ENCODE measurements around the gene MGA.

MGA gene

DNA sequence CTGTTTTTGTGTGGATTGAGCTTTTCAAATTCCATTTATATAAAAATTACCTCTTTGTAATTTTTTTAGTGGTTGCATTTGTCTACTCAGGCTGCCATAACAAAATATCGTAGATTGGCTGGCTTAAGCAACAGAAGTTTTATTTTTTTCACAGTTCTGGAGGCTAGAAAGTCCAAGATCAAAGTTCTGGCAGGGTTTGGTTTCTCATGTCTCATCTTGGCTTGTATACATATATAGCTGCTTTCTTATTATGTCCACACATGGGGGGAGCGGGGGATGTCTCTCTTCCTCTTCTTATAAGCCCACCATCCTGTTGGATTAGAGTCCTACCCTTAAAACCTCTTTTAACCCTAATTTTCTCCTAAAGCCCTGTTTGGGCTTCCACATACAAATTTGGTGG is 28.5 kb downstream of the MGA start:
- no peak overlapping the region for H3K4me3 ChIP-seq (ENCODE audit: low read depth, low read length)
- DNase-seq = no peak
- H3K36me3 ChIP-seq (replicated peaks) = no peaks in the 10 kb centered on the region
- no peak overlapping the region for H3K27ac ChIP-seq
- H3K27me3 ChIP-seq (replicated peaks) = no peaks in the 10 kb centered on the region
- in situ Hi-C loops (cut with HindIII; ENCODE audit: low pct_ligation_motif_present, low sequenced_read_pairs) = no loop called here
- TF ChIP-seq, protein P1, sequence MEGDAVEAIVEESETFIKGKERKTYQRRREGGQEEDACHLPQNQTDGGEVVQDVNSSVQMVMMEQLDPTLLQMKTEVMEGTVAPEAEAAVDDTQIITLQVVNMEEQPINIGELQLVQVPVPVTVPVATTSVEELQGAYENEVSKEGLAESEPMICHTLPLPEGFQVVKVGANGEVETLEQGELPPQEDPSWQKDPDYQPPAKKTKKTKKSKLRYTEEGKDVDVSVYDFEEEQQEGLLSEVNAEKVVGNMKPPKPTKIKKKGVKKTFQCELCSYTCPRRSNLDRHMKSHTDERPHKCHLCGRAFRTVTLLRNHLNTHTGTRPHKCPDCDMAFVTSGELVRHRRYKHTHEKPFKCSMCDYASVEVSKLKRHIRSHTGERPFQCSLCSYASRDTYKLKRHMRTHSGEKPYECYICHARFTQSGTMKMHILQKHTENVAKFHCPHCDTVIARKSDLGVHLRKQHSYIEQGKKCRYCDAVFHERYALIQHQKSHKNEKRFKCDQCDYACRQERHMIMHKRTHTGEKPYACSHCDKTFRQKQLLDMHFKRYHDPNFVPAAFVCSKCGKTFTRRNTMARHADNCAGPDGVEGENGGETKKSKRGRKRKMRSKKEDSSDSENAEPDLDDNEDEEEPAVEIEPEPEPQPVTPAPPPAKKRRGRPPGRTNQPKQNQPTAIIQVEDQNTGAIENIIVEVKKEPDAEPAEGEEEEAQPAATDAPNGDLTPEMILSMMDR (IDR thresholded peaks at IDR 0.05; ENCODE audit: low read depth, low read length, missing control alignments) = no peak

DNA sequence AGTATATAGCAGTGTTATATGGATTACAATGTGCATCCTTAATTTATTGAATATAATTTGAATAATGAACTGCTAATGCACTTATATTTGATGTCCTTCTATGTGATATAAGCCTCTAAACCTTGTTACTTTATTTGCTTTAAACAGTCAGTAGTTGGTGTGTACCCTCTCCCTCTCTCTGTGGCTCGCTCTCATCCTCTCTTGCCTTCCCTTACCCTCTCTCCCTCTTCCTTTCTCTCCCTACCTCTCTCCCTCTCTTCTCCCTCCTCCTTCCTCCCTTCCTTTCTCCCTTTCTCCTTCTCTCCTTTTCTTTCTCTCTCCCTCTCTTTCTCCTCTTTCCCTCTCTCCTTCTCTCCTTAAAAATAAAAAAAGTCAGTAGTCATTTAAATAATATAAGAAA is 28.9 kb downstream of the MGA start:
- Histone ChIP-seq H3K27ac (no peak overlapping the region), H3K36me3 (replicated peaks) (no peaks in the 10 kb centered on the region), H3K4me3 (ENCODE audit: low read depth, low read length) (no peak overlapping the region), H3K27me3 (replicated peaks) (no peaks in the 10 kb centered on the region)
- TF ChIP-seq, protein P1 (IDR thresholded peaks at IDR 0.05; ENCODE audit: low read depth, low read length, missing control alignments) = no peak
- DNase-seq = no peak
- in situ Hi-C loops (cut with HindIII; ENCODE audit: low pct_ligation_motif_present, low sequenced_read_pairs) = no loop called here

DNA sequence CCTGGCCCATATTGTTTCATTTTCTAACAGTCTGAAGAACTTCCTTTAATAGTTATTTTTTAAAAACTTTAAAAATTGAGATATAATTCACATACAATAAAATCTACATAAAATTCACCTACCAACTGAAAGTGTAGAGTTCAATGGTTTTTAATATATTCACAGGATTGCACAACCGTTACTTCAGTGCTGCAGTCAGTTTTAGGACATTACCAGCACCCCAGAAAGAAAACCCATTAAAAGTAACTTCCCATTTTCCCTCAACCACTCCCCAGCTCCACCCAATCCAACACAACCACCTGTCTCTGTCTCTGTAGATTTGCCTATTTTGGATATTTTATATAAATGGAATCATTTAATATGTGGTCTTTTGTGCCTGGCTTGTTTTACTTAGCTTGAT is 29.6 kb downstream of the MGA start:
- no peak for DNase-seq
- Histone ChIP-seq H3K27ac (no peak overlapping the region), H3K27me3 (replicated peaks) (no peaks in the 10 kb centered on the region), H3K36me3 (replicated peaks) (no peaks in the 10 kb centered on the region), H3K4me3 (ENCODE audit: low read depth, low read length) (no peak overlapping the region)
- TF ChIP-seq, protein P1 (IDR thresholded peaks at IDR 0.05; ENCODE audit: low read depth, low read length, missing control alignments) = no peak
- in situ Hi-C loops (cut with HindIII; ENCODE audit: low pct_ligation_motif_present, low sequenced_read_pairs) = no loop called here

DNA sequence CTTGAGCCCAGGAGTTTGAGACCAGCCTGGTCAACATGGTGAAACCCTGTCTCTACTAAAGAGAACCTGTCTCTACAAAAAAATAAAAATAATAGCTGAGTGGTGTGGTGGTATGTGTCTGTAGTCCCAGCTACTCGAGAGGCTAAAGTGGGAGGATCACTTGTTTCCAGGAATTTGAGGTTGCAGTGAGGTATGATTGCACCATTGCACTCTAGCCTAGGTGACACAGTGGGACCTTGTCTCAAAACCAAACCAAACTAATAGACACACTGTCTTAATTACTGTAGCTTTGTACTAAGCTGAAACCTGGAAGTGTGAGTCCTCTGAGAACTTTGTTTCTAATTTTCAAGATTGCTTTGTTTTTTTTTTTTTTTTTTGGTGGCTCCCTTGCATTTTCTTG is 30.4 kb downstream of the MGA start:
- H3K27me3 ChIP-seq (replicated peaks) = no peaks in the 10 kb centered on the region
- TF ChIP-seq, protein P1 (IDR thresholded peaks at IDR 0.05; ENCODE audit: low read depth, low read length, missing control alignments) = no peak
- no peak overlapping the region for H3K4me3 ChIP-seq (ENCODE audit: low read depth, low read length)
- in situ Hi-C loops (cut with HindIII; ENCODE audit: low pct_ligation_motif_present, low sequenced_read_pairs) = no loop called here
- no peak overlapping the region for H3K27ac ChIP-seq
- H3K36me3 ChIP-seq (replicated peaks) = no peaks in the 10 kb centered on the region
- no peak for DNase-seq

DNA sequence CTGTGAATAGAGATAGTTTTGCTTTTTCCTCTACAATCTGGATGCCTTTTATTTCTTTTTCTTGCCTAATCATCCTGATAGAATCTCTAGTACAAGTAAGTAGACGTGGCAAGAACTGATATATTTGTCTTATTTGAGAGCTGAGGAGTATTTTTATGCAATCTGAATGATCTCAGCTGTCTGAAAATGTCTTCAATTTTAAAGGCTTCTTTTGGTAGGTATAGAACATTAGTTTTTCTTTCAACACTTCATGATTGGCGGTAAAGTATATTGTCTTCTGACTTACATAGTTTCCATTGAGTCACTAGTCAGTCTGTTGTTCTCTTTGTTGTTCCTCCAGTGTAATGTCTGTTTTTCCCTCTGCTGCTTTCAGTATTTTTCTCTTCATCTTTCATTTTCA is 31.3 kb downstream of the MGA start:
- H3K27ac ChIP-seq = no peak overlapping the region
- H3K36me3 ChIP-seq (replicated peaks) = no peaks in the 10 kb centered on the region
- H3K4me3 ChIP-seq (ENCODE audit: low read depth, low read length) = no peak overlapping the region
- in situ Hi-C loops (cut with HindIII; ENCODE audit: low pct_ligation_motif_present, low sequenced_read_pairs) = no loop called here
- no peaks in the 10 kb centered on the region for H3K27me3 ChIP-seq (replicated peaks)
- TF ChIP-seq, protein P1 (IDR thresholded peaks at IDR 0.05; ENCODE audit: low read depth, low read length, missing control alignments) = no peak
- no peak for DNase-seq

DNA sequence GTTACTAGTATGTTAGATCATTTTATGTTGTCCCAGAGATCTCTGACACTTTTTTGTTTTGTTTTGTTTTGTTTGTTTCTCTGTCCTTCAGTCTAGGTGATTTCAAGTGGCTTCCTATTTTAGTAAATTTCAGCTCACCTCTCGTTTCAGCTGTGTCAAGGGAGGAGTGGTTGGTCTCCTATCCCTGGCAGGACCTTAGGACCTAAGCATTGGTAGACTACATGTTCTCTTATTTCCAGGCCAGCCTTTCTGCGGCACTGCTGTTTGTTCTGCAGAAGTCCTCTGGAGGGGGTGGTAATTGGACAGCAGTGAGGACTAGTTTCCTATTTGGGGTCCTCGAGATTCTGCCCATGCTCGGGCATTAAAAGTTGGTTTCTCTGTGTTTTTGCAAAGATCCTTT is 31.8 kb downstream of the MGA start:
- no peak for DNase-seq
- H3K27ac ChIP-seq = no peak overlapping the region
- in situ Hi-C loops (cut with HindIII; ENCODE audit: low pct_ligation_motif_present, low sequenced_read_pairs) = no loop called here

More for the DNA sequence above, 31.8 kb downstream of the MGA start:
- no peak overlapping the region for H3K4me3 ChIP-seq (ENCODE audit: low read depth, low read length)
- H3K27me3 ChIP-seq (replicated peaks) = no peaks in the 10 kb centered on the region
- TF ChIP-seq, protein P1 (IDR thresholded peaks at IDR 0.05; ENCODE audit: low read depth, low read length, missing control alignments) = no peak
- no peaks in the 10 kb centered on the region for H3K36me3 ChIP-seq (replicated peaks)

Measured in brain microvascular endothelial cell (primary cell).